HepG2 (cell line): Measurements from ENCODE around the gene IFT52. TPM values are rescaled to one million over a fixed set of nuclear protein-coding genes. Genes with fewer than 3 reads are reported as not detected.

Experiments used
- ARHGAP35 ChIP-seq: sonication (generic); formaldehyde crosslinking; IDR thresholded peaks from 2 replicates; pipeline ENCODE4 v1.9.0; 2022; ENCODE audit warnings: mild to moderate bottlenecking, inconsistent platforms, moderate library complexity, missing genetic modification reagents, borderline replicate concordance
- ARNTL ChIP-seq: sonication (generic); formaldehyde crosslinking; IDR thresholded peaks from 2 replicates; pipeline ENCODE4 v1.4.0; 2020; ENCODE audit warnings: mild to moderate bottlenecking, missing genetic modification reagents
- CCAR2 ChIP-seq: fragments of 200-400 bp; formaldehyde crosslinking; optimal IDR thresholded peaks from 2 replicates; pipeline ENCODE3; 2018; ENCODE audit warnings: low read depth, mild to moderate bottlenecking, low read length, moderate library complexity
- HNRNPH1 ChIP-seq: fragments of 200-400 bp; formaldehyde crosslinking; optimal IDR thresholded peaks from 2 replicates; pipeline ENCODE3; 2017; ENCODE audit warnings: mild to moderate bottlenecking, low read depth, low read length
- SNRNP70 ChIP-seq: fragments of 200-400 bp; formaldehyde crosslinking; IDR thresholded peaks from 2 replicates; pipeline ENCODE4 v1.6.1; 2017; ENCODE audit warnings: mild to moderate bottlenecking, low read depth, low read length, moderate library complexity
- SP5 ChIP-seq: IDR thresholded peaks from 2 replicates; pipeline ENCODE4 v1.6.1; 2016; ENCODE audit warnings: low read depth, borderline replicate concordance
- ZBTB3 ChIP-seq: sonication (generic); formaldehyde crosslinking; IDR thresholded peaks from 2 replicates; pipeline ENCODE4 v1.4.0; 2020; ENCODE audit warnings: low read depth, mild to moderate bottlenecking, moderate library complexity, missing genetic modification reagents, borderline replicate concordance
- ZNF225 ChIP-seq: sonication (generic); formaldehyde crosslinking; IDR thresholded peaks from 2 replicates; pipeline ENCODE4 v1.4.0; 2020; ENCODE audit warnings: mild to moderate bottlenecking, missing genetic modification reagents
- ZNF75D ChIP-seq: sonication (generic); formaldehyde crosslinking; IDR thresholded peaks from 2 replicates; pipeline ENCODE4 v1.8.1; 2023; ENCODE audit warnings: missing genetic modification reagents, mild to moderate bottlenecking, borderline replicate concordance
- polyA plus RNA-seq, 8 experiments: library from polyadenylated mRNA; depleted of rRNA in 3 of 8; stranded (reverse) in 7 of 8; unstranded in 1 of 8; fragments of >200 nt; fragmentation: Illumina TruSeq in 4 of 8; extraction: Trizol in 4 of 8; gene quantifications; 2 replicates each; pipeline versions ENCODE4 v1.2.1 to v1.2.3, GENCODE V29; 2011 to 2016; ENCODE audit warnings: low read depth in 4 of 8, missing spikeins in 1 of 8, mixed read lengths in 1 of 8; ENCODE audit not compliant: insufficient read depth in 1 of 8
- total RNA-seq, 5 experiments: library from RNA; depleted of rRNA; stranded (reverse); fragments of >200 nt; fragmentation: Illumina TruSeq; extraction: Trizol; gene quantifications; 2 replicates each; pipeline ENCODE4 v1.2.3, GENCODE V29; 2016; ENCODE audit warnings: low read depth in 1 of 5
- TF ChIP-seq, protein P1 (sequence below): sonication (generic); formaldehyde crosslinking; IDR thresholded peaks from 2 replicates; pipeline ENCODE4 v1.9.0; 2021; ENCODE audit warnings: missing genetic modification reagents, borderline replicate concordance
- TF ChIP-seq, protein P2 (sequence below): sonication (generic); formaldehyde crosslinking; IDR thresholded peaks from 2 replicates; pipeline ENCODE4 v1.9.0; 2021; ENCODE audit warnings: missing genetic modification reagents, borderline replicate concordance
- TF ChIP-seq, protein P3 (sequence below): sonication (generic); formaldehyde crosslinking; IDR thresholded peaks from 2 replicates; pipeline ENCODE4 v1.5.0; 2020; ENCODE audit warnings: mild to moderate bottlenecking, missing genetic modification reagents, borderline replicate concordance
- TF ChIP-seq, protein P4 (sequence below): sonication (generic); formaldehyde crosslinking; IDR thresholded peaks from 2 replicates; pipeline ENCODE4 v1.4.0; 2020; ENCODE audit warnings: low read depth, mild to moderate bottlenecking, missing genetic modification reagents
- TF ChIP-seq, protein P5 (sequence below): sonication (generic); formaldehyde crosslinking; IDR thresholded peaks from 2 replicates; pipeline ENCODE4 v1.4.0; 2020; ENCODE audit warnings: mild to moderate bottlenecking, missing genetic modification reagents
- TF ChIP-seq, protein P6 (sequence below): sonication (generic); formaldehyde crosslinking; IDR thresholded peaks from 2 replicates; pipeline ENCODE4 v1.8.1; 2023; ENCODE audit warnings: mild to moderate bottlenecking, missing genetic modification reagents

The IFT52 gene
- total and polyA plus RNA-seq, 2 of the 13 experiments (the other 11 are each of a cell fraction or from before 2014, with no cell fraction given): 48.0 to 64.0 TPM

DNA sequence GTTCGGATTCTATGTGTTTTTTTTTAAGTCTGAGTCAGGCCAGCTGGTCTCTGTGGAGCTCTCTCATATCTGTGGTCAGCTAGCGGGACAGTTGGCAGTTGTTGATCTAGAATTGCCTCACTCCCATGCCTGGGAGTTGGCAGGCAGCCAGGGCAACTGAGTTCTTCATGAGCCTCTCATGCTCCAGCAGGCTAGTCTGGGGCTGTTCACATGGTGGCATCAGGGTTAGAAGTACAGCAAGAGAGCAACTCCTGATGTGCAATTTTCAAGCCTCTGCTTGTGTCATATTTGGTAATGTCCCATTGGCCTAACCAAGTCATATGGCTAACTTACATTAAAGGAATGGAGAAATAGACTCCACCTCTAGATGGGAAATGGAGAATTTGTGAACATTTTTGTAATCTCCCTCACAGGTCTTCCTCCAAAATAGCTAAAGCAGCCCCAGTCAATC is 6.7 kb upstream of the IFT52 start (continued):
- TF ChIP-seq ARNTL (no peak), ZBTB3 (CRISPR knock-in tag) (no peak), ARHGAP35 (CRISPR knock-in tag) (no peak), HNRNPH1 (no peak), ZNF225 (no peak), SNRNP70 (no peak), SP5 (no peak), CCAR2 (no peak), ZNF75D (CRISPR knock-in tag) (no peak)
- TF ChIP-seq, protein P1, sequence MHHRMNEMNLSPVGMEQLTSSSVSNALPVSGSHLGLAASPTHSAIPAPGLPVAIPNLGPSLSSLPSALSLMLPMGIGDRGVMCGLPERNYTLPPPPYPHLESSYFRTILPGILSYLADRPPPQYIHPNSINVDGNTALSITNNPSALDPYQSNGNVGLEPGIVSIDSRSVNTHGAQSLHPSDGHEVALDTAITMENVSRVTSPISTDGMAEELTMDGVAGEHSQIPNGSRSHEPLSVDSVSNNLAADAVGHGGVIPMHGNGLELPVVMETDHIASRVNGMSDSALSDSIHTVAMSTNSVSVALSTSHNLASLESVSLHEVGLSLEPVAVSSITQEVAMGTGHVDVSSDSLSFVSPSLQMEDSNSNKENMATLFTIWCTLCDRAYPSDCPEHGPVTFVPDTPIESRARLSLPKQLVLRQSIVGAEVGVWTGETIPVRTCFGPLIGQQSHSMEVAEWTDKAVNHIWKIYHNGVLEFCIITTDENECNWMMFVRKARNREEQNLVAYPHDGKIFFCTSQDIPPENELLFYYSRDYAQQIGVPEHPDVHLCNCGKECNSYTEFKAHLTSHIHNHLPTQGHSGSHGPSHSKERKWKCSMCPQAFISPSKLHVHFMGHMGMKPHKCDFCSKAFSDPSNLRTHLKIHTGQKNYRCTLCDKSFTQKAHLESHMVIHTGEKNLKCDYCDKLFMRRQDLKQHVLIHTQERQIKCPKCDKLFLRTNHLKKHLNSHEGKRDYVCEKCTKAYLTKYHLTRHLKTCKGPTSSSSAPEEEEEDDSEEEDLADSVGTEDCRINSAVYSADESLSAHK (CRISPR knock-in tag): no peak
- TF ChIP-seq, protein P2, sequence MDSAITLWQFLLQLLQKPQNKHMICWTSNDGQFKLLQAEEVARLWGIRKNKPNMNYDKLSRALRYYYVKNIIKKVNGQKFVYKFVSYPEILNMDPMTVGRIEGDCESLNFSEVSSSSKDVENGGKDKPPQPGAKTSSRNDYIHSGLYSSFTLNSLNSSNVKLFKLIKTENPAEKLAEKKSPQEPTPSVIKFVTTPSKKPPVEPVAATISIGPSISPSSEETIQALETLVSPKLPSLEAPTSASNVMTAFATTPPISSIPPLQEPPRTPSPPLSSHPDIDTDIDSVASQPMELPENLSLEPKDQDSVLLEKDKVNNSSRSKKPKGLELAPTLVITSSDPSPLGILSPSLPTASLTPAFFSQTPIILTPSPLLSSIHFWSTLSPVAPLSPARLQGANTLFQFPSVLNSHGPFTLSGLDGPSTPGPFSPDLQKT: no peak
- TF ChIP-seq, protein P3, sequence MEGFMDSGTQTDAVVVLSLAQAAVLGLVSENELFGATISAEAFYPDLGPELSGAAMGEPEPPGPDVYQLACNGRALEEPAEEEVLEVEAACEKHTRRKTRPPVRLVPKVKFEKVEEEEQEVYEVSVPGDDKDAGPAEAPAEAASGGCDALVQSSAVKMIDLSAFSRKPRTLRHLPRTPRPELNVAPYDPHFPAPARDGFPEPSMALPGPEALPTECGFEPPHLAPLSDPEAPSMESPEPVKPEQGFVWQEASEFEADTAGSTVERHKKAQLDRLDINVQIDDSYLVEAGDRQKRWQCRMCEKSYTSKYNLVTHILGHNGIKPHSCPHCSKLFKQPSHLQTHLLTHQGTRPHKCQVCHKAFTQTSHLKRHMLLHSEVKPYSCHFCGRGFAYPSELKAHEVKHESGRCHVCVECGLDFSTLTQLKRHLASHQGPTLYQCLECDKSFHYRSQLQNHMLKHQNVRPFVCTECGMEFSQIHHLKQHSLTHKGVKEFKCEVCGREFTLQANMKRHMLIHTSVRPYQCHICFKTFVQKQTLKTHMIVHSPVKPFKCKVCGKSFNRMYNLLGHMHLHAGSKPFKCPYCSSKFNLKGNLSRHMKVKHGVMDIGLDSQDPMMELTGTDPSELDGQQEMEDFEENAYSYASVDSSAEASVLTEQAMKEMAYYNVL (CRISPR knock-in tag): no peak
- TF ChIP-seq, protein P4, sequence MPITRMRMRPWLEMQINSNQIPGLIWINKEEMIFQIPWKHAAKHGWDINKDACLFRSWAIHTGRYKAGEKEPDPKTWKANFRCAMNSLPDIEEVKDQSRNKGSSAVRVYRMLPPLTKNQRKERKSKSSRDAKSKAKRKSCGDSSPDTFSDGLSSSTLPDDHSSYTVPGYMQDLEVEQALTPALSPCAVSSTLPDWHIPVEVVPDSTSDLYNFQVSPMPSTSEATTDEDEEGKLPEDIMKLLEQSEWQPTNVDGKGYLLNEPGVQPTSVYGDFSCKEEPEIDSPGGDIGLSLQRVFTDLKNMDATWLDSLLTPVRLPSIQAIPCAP (CRISPR knock-in tag): no peak
- TF ChIP-seq, protein P5, sequence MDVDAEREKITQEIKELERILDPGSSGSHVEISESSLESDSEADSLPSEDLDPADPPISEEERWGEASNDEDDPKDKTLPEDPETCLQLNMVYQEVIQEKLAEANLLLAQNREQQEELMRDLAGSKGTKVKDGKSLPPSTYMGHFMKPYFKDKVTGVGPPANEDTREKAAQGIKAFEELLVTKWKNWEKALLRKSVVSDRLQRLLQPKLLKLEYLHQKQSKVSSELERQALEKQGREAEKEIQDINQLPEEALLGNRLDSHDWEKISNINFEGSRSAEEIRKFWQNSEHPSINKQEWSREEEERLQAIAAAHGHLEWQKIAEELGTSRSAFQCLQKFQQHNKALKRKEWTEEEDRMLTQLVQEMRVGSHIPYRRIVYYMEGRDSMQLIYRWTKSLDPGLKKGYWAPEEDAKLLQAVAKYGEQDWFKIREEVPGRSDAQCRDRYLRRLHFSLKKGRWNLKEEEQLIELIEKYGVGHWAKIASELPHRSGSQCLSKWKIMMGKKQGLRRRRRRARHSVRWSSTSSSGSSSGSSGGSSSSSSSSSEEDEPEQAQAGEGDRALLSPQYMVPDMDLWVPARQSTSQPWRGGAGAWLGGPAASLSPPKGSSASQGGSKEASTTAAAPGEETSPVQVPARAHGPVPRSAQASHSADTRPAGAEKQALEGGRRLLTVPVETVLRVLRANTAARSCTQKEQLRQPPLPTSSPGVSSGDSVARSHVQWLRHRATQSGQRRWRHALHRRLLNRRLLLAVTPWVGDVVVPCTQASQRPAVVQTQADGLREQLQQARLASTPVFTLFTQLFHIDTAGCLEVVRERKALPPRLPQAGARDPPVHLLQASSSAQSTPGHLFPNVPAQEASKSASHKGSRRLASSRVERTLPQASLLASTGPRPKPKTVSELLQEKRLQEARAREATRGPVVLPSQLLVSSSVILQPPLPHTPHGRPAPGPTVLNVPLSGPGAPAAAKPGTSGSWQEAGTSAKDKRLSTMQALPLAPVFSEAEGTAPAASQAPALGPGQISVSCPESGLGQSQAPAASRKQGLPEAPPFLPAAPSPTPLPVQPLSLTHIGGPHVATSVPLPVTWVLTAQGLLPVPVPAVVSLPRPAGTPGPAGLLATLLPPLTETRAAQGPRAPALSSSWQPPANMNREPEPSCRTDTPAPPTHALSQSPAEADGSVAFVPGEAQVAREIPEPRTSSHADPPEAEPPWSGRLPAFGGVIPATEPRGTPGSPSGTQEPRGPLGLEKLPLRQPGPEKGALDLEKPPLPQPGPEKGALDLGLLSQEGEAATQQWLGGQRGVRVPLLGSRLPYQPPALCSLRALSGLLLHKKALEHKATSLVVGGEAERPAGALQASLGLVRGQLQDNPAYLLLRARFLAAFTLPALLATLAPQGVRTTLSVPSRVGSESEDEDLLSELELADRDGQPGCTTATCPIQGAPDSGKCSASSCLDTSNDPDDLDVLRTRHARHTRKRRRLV: no peak
- TF ChIP-seq, protein P6, sequence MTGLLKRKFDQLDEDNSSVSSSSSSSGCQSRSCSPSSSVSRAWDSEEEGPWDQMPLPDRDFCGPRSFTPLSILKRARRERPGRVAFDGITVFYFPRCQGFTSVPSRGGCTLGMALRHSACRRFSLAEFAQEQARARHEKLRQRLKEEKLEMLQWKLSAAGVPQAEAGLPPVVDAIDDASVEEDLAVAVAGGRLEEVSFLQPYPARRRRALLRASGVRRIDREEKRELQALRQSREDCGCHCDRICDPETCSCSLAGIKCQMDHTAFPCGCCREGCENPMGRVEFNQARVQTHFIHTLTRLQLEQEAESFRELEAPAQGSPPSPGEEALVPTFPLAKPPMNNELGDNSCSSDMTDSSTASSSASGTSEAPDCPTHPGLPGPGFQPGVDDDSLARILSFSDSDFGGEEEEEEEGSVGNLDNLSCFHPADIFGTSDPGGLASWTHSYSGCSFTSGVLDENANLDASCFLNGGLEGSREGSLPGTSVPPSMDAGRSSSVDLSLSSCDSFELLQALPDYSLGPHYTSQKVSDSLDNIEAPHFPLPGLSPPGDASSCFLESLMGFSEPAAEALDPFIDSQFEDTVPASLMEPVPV: no peak
